ENCODE results near the gene OTOL1. TPM values are rescaled to one million over a fixed set of nuclear protein-coding genes. Genes with fewer than 3 reads are reported as not detected.
"Not testable (repeated sequence)": the region's sequence is repeated elsewhere in the genome, so short reads cannot be mapped to it uniquely, and the experiment has no call there.

The OTOL1 gene
- total and polyA plus RNA-seq, 12 donors = 0.17 TPM; not detected in 11

GRCh38 chr3:161474741-161475140 lies 21.9 kb upstream of the OTOL1 start:
- Histone ChIP-seq H3K36me3 (replicated peaks in 1 of 2) (no peaks in the 10 kb centered on the region), H3K4me1 (replicated peaks in 1 of 2) (peaks cover 0 to 12% of the 10 kb centered on the region in 2 donors), H3K27ac (no peak overlapping the region), H3K27me3 (no peaks in the 10 kb centered on the region), H3K4me3 (no peak overlapping the region), H3K9me3 (replicated peaks in 1 of 3) (no peaks in the 10 kb centered on the region)
- DNase-seq = peak in 1 of 7 donors; percentile 2
- intact Hi-C loops (cut with DNase I) = no loop called here
- no peak for TF ChIP-seq POLR2A (IDR thresholded peaks at IDR 0.05)
- TF ChIP-seq, protein P1, sequence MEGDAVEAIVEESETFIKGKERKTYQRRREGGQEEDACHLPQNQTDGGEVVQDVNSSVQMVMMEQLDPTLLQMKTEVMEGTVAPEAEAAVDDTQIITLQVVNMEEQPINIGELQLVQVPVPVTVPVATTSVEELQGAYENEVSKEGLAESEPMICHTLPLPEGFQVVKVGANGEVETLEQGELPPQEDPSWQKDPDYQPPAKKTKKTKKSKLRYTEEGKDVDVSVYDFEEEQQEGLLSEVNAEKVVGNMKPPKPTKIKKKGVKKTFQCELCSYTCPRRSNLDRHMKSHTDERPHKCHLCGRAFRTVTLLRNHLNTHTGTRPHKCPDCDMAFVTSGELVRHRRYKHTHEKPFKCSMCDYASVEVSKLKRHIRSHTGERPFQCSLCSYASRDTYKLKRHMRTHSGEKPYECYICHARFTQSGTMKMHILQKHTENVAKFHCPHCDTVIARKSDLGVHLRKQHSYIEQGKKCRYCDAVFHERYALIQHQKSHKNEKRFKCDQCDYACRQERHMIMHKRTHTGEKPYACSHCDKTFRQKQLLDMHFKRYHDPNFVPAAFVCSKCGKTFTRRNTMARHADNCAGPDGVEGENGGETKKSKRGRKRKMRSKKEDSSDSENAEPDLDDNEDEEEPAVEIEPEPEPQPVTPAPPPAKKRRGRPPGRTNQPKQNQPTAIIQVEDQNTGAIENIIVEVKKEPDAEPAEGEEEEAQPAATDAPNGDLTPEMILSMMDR (IDR thresholded peaks at IDR 0.05) = no peak
- 91 to 95% (median 94%) methylated on average over 4 of the region's 4 CpGs for WGBS, 4 donors

DNA sequence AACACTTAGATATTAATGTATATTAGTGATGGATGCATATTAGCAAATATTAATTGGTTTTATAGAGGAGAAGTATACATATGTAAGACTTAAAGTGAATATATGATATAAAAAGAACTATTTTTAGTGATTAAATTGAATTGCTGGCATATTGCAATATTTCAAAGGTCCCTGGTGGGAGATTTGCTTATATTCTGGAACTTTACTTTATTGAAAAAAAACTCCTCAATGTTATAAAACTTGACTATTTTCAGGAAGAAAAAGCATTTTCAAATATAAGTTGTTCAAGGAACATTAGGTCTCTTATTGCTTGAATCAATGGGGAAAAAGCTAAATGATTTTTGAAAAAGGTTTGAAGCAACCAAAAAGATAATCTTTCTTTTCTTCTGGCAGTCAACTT lies 21.4 kb upstream of the OTOL1 start:
- TF ChIP-seq, protein P1 (IDR thresholded peaks at IDR 0.05) = no peak
- no peak for TF ChIP-seq POLR2A (IDR thresholded peaks at IDR 0.05)
- H3K4me3 ChIP-seq = no peak overlapping the region
- no peaks in the 10 kb centered on the region for H3K36me3 ChIP-seq (replicated peaks in 1 of 2)
- H3K4me1 ChIP-seq (replicated peaks in 1 of 2) = peaks cover 0 to 12% of the 10 kb centered on the region in 2 donors
- no peak overlapping the region for H3K27ac ChIP-seq
- DNase-seq = no peak
- H3K9me3 ChIP-seq (replicated peaks in 1 of 3) = no peaks in the 10 kb centered on the region
- intact Hi-C loops (cut with DNase I) = no loop called here
- no peaks in the 10 kb centered on the region for H3K27me3 ChIP-seq

- Histone ChIP-seq H3K27me3 (no peaks in the 10 kb centered on the region), H3K4me1 (replicated peaks in 1 of 2) (peaks cover 0 to 12% of the 10 kb centered on the region in 2 donors), H3K9me3 (replicated peaks in 1 of 3) (no peaks in the 10 kb centered on the region), H3K36me3 (replicated peaks in 1 of 2) (no peaks in the 10 kb centered on the region), H3K27ac (peak overlapping the region in 1 of 5 donors; percentile 40), H3K4me3 (no peak overlapping the region)
- intact Hi-C loops (cut with DNase I) = no loop called here
- peak; percentile 29 to 82 (median 62) for DNase-seq
- TF ChIP-seq POLR2A (IDR thresholded peaks at IDR 0.05) = no peak
- TF ChIP-seq, protein P1 (IDR thresholded peaks at IDR 0.05) = no peak
Measured at GRCh38 chr3:161475905-161476304, 20.7 kb upstream of the OTOL1 start.

DNA sequence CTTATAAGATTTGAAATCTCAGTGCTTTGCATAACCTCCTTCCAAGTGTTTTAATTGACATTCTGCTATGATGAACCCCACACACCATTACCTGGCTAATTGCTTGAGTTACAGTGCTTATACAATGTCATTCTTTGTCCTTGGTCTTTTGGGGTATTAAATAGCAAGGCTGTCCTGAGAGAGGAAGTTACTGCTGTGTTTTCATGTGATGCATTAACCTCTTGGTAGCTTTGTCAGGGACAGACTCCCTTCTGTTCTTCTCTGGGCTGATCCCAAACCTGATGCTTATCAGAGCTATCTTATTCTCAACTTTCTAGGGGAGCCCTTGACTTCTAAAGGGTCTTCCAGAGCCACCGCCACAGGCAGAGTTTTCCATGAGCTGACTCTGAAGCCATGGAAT lies 12.4 kb upstream of the OTOL1 start:
- H3K36me3 ChIP-seq (replicated peaks in 1 of 2) = no peaks in the 10 kb centered on the region
- 82 to 93% (median 90%) methylated on average over 1 of the region's 1 CpG for WGBS, 4 donors

GRCh38 chr3:161488284-161488683 lies 8.3 kb upstream of the OTOL1 start:
- H3K9me3 ChIP-seq (replicated peaks in 1 of 3); DNase-seq; H3K4me3 ChIP-seq; H3K27ac ChIP-seq; intact Hi-C loops (cut with DNase I); H3K36me3 ChIP-seq (replicated peaks in 1 of 2); H3K27me3 ChIP-seq; H3K4me1 ChIP-seq (replicated peaks in 1 of 2): not testable (repeated sequence)
- WGBS, 4 donors = 0 to 54% (median 38%) methylated on average over 1 of the region's 1 CpG

More for the DNA sequence above, 12.4 kb upstream of the OTOL1 start:
- no peak for TF ChIP-seq POLR2A (IDR thresholded peaks at IDR 0.05)
- TF ChIP-seq, protein P1 (IDR thresholded peaks at IDR 0.05) = no peak
- Histone ChIP-seq H3K4me3 (no peak overlapping the region), H3K27me3 (no peaks in the 10 kb centered on the region), H3K9me3 (replicated peaks in 1 of 3) (no peaks in the 10 kb centered on the region), H3K27ac (no peak overlapping the region), H3K4me1 (replicated peaks in 1 of 2) (no peaks in the 10 kb centered on the region)
- intact Hi-C loops (cut with DNase I) = no loop called here
- DNase-seq = no peak
